Measurements from ENCODE around the gene AKR1C1. TPM values are rescaled to one million over a fixed set of nuclear protein-coding genes. Genes with fewer than 3 reads are reported as not detected.
"Not testable (repeated sequence)": the region's sequence is repeated elsewhere in the genome, so short reads cannot be mapped to it uniquely, and the experiment has no call there.

AKR1C1 gene
- total and polyA plus RNA-seq, 4 donors: 7.9 to 55.1 (median 45.2) TPM

DNA sequence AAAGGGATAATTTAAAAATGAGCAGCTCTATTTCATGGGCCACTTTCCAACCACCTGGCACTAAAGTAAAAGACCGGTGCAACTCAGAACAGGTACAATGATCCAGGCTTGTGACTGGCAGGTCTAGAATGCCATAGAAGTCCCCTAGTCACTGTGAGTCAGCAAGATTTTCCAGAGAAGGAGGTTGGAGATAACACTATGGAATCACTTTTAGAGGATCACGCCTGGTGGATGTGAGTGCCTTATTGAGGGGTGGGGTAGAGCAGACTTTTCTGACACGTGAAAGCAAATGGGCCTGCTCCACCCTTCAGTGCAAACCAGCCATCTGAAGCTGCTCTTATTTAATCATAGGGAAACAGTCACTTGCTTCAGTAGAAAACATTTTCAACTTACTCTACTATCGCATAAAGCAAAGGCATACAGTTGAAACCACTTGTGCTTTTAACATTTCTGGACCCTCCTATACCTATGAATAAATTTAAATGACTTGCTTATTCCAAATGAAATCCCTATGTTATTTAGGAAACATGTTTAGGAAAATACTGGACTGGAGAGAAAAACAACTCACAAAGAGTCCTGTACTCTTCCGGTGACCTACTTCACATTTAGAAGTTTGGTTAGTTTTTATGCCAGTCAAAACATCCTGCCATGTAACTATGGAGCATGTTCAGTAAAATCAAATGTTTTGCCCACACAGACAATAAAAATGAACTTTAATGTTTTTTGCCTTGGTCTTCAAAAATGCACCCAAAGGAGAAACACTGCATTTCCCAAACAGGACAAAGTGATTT, 21.5 kb upstream of the AKR1C1 start:
- Histone ChIP-seq H3K36me3 (ENCODE audit: control insufficient read depth in 4 of 4, insufficient read depth in 4 of 4, low read length in 4 of 4) (no peaks in the 10 kb centered on the region), H3K27me3 (ENCODE audit: control insufficient read depth in 3 of 3, insufficient read depth in 3 of 3, low read length in 2 of 3) (no peaks in the 10 kb centered on the region), H3K9me3 (ENCODE audit: control insufficient read depth in 4 of 4, insufficient read depth in 3 of 4, low read length in 3 of 4) (no peaks in the 10 kb centered on the region), H3K4me1 (ENCODE audit: control insufficient read depth in 5 of 5, insufficient read depth in 5 of 5, low read length in 5 of 5) (peaks cover 0 to 2% (median under 1%) of the 10 kb centered on the region in 5 donors), H3K4me3 (no peak overlapping the region), H3K9ac (ENCODE audit: insufficient read depth in 1 of 2, low read length in 2 of 2) (no peak overlapping the region), H3K27ac (ENCODE audit: low read depth in 1 of 2, low read length in 1 of 2) (peak overlapping the region in 1 of 2 donors; percentile 31)
- no peak for TF ChIP-seq CTCF (IDR thresholded peaks at IDR 0.05; ENCODE audit: control extremely low read depth, extremely low read depth)
- 68 to 74% methylated on average over 5 of the region's 5 CpGs for WGBS, 2 donors
- DNase-seq: no peak
- ATAC-seq (ENCODE audit: insufficient read depth, low FRiP score): no peak

DNA sequence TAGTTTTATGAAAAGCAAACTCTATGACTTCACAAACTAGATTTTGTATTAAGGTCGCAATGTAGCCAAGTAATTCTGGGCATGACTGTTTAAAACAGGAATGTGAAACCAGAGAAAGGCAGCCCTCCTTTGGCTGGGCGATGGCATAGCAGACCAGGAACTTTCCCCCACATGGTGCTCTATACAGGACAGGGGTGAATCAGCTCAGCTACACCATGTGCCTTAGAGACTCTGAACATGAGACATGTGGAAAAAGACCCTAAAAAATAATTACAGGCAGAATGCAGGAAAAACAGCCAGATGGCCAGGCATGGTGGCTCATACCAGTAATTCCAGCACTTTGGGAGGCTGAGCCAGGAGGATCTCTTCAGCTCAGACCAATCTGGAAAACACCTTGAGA, 20.3 kb upstream of the AKR1C1 start:
- WGBS, 2 donors: 53 to 63% methylated on average over 2 of the region's 2 CpGs
- DNase-seq: peak in 1 of 3 donors; percentile 22
- H3K4me1 ChIP-seq (ENCODE audit: control insufficient read depth in 5 of 5, insufficient read depth in 5 of 5, low read length in 5 of 5); H3K4me3 ChIP-seq; ATAC-seq (ENCODE audit: insufficient read depth, low FRiP score); H3K9me3 ChIP-seq (ENCODE audit: control insufficient read depth in 4 of 4, insufficient read depth in 3 of 4, low read length in 3 of 4); H3K36me3 ChIP-seq (ENCODE audit: control insufficient read depth in 4 of 4, insufficient read depth in 4 of 4, low read length in 4 of 4); H3K27me3 ChIP-seq (ENCODE audit: control insufficient read depth in 3 of 3, insufficient read depth in 3 of 3, low read length in 2 of 3); H3K9ac ChIP-seq (ENCODE audit: insufficient read depth in 1 of 2, low read length in 2 of 2); H3K27ac ChIP-seq (ENCODE audit: low read depth in 1 of 2, low read length in 1 of 2): not testable (repeated sequence)

DNA sequence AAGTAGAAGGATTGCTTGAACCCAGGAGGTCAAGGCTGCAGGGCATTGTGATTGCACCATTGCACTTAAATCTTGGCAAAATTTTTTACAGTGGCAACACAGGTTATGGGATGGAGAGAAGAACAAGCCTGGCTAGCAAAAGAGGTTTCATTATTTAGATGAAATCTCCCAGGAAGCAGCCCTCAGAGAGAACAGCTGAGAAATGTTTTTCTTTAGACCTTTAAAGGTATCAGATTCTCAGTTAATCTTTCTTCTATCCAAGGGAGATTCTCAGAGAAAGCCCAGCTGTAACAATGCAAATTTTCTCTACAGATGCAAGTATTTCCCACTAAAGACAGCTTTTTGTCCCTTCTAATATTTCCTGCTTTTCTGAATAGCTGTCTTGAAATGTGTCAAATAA, 19.8 kb upstream of the AKR1C1 start:
- not testable (repeated sequence) for H3K4me3 ChIP-seq; H3K9ac ChIP-seq (ENCODE audit: insufficient read depth in 1 of 2, low read length in 2 of 2); H3K27ac ChIP-seq (ENCODE audit: low read depth in 1 of 2, low read length in 1 of 2); H3K27me3 ChIP-seq (ENCODE audit: control insufficient read depth in 3 of 3, insufficient read depth in 3 of 3, low read length in 2 of 3); H3K36me3 ChIP-seq (ENCODE audit: control insufficient read depth in 4 of 4, insufficient read depth in 4 of 4, low read length in 4 of 4); H3K9me3 ChIP-seq (ENCODE audit: control insufficient read depth in 4 of 4, insufficient read depth in 3 of 4, low read length in 3 of 4); ATAC-seq (ENCODE audit: insufficient read depth, low FRiP score); H3K4me1 ChIP-seq (ENCODE audit: control insufficient read depth in 5 of 5, insufficient read depth in 5 of 5, low read length in 5 of 5); DNase-seq

- DNase-seq (no peak), ATAC-seq (ENCODE audit: insufficient read depth, low FRiP score) (no peak)
- H3K27me3 ChIP-seq (ENCODE audit: control insufficient read depth in 3 of 3, insufficient read depth in 3 of 3, low read length in 2 of 3): no peaks in the 10 kb centered on the region
- no peak for TF ChIP-seq CTCF (IDR thresholded peaks at IDR 0.05; ENCODE audit: control extremely low read depth, extremely low read depth)
- H3K36me3 ChIP-seq (ENCODE audit: control insufficient read depth in 4 of 4, insufficient read depth in 4 of 4, low read length in 4 of 4): no peaks in the 10 kb centered on the region
- H3K9ac ChIP-seq (ENCODE audit: insufficient read depth in 1 of 2, low read length in 2 of 2): no peak overlapping the region
- WGBS, 2 donors: 75 to 86% methylated on average over 2 of the region's 2 CpGs
- H3K27ac ChIP-seq (ENCODE audit: low read depth in 1 of 2, low read length in 1 of 2): peak overlapping the region in 1 of 2 donors; percentile 22
- no peaks in the 10 kb centered on the region for H3K9me3 ChIP-seq (ENCODE audit: control insufficient read depth in 4 of 4, insufficient read depth in 3 of 4, low read length in 3 of 4)
- H3K4me1 ChIP-seq (ENCODE audit: control insufficient read depth in 5 of 5, insufficient read depth in 5 of 5, low read length in 5 of 5): peaks cover 2 to 9% (median 3%) of the 10 kb centered on the region in 5 donors
- H3K4me3 ChIP-seq: no peak overlapping the region
Observed at GRCh38 chr10:4943821-4944220, 19.4 kb upstream of the AKR1C1 start.
